HG03442 (cell line): ENCODE results near the gene TMEM244.
"Not testable (repeated sequence)": the region's sequence is repeated elsewhere in the genome, so short reads cannot be mapped to it uniquely, and the experiment has no call there.

Source experiments
- ATAC-seq: cut with Tn5 transposase; IDR thresholded peaks from one replicate; pipeline ENCODE4 v1.9.1; 2021; ENCODE audit warnings: mild to moderate bottlenecking, moderate library complexity; ENCODE audit not compliant: unreplicated experiment

TMEM244 gene

DNA sequence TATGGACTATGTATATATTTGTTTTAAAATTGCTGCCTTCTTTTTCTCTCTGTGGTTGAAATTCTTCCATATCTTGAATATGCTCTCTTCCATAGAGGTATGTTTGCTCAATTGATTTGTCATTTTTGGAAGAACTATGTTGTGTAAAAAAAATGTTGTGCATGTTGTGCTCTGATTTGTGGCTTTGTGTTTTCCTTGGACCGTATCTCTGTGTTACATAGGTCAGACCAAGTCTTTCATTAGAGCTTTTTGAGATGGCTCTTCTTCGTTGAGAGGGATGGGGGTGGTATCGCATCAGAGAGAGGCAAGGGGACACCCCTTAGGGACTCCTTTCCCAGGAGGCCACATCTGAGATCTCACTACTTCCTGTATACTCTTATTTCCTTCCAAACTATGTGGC lies 43.8 kb downstream of the TMEM244 start:
- ATAC-seq: no peak

DNA sequence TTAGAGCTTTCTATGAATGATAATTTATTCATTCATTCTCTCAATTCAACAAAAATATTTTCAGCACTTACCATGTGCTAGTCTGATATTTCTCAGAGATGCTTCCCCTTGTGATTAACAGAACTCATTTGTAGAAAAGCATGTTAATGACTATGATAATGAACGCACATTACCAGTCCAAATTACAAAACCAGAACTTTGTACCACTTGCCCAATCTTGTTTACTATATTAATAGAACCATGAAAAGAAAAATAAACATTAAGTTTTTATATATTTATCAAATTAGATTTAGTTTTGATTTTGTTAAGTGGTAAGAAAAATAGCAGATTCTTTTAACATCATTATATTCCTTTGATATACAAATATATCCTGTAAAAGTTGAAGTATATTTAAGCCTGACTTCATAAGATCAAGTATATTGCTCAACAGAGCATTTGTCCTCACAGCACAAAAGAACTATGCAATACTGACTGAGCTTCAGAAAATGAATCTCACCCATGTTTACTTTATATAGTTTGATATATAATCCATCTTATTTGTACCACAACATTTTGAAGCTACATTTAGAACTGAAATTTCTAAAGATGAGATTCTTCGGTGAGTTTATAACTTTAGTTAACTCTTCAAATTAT lies 48.9 kb downstream of the TMEM244 start:
- ATAC-seq: no peak

DNA sequence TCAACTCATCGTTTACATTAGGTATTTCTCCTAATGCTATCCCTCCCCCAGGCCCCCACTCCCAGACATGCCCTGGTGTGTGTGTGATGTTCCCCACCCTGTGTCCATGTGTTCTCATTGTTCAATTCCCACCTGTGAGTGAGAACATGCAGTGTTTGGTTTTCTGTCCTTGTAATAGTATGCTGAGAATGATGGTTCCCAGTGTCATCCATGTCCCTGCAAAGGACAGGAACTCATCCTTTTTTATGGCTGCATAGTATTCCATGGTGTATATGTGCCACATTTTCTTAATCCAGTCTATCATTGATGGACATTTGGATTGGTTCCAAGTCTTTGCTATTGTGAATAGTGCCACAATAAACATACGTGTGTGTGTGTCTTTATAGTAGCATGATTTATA lies 54.0 kb downstream of the TMEM244 start:
- ATAC-seq: not testable (repeated sequence)

DNA sequence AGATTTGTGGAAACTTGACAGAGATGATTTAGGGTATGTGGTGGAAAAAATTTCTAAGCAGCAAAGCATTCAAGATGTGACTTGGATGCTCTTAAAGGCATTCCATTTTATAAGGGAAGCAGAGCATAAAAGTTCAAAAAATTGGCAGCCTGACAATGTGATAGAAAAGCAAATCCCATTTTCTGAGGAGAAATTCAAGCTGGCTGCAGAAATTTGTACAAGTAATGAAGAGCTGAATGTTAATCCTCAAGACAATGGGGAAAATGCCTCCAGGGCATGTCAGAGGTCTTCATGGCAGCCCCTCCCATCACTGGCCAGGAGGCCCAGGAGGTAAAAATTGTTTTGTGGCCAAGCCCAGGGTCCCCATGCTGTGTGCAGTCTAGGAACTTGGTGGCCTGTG lies 58.2 kb downstream of the TMEM244 start:
- not testable (repeated sequence) for ATAC-seq

DNA sequence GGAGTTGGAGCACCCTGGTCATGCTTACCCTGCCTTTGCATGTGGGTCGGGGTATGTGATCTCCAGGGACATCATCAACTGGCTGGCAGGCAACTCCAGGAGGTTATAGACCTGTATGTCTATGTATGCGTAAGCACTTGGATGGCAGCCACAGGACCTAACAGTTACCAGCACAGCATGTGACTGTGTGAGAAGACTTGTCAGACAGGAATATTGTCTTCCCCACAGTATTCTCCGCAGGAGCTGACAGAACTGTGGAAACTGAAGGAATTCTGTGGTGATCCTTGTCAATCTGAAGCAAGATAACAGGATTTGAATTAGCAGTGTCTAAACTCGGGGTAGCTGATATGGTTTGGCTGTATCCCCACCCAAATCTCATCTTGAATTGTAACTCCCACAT lies 59.2 kb downstream of the TMEM244 start:
- no peak for ATAC-seq

DNA sequence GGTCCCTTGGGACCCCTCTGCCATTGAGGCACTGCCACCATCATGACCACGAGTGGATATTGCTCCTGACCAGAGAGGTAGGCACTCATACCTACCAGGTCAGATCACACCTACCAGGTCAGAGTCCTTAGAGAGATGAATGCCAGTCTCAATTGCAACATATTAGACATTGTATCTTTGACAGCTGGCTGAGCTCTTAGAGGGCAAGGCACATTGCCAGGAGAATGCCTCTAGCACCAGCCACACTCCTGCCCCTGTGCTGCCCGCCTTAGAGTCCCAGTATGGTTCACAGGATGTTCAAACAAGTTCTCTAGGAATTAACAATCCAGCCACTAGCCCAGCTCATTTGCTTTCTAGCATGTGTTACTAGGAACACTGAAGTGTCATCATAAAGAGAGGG lies 65.9 kb downstream of the TMEM244 start:
- ATAC-seq: no peak

DNA sequence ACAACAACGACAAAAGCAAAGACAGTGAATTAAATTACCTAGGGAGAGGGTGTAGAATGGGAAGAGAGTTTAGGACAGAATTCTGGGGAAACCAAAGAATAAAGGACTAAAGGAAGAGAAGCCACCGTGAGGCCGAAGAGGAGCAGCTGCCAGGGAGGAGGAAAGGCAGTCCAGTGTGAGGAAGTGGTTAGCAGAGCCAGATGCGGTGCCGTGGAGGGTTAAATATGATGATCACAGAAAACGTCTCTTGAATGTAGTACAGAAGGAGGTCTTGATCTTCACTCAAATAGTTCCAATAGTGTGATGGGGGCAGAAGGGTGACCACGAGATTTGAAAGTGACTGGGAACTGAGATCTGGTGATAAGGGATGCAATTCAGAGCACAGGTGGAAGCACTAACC lies 67.7 kb downstream of the TMEM244 start:
- ATAC-seq: no peak

DNA sequence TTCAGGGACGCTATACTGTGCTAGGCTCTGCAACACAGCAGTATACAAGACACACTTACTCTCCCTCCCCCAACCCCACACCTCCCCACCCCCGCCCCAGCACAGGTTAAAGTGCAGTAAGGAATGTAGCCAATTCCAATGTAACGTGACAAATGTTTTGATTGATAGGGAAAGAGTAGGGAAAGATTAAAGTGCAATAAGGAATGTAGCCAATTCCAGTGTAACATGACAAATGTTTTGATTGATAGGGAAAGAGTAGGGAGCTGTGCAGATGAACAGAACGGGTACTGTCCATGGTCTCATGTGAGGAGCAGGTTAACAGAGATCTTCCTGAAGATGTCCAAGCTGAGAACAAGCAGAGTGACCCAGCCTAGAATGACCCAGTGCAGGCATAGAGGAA lies 69.1 kb downstream of the TMEM244 start:
- no peak for ATAC-seq

DNA sequence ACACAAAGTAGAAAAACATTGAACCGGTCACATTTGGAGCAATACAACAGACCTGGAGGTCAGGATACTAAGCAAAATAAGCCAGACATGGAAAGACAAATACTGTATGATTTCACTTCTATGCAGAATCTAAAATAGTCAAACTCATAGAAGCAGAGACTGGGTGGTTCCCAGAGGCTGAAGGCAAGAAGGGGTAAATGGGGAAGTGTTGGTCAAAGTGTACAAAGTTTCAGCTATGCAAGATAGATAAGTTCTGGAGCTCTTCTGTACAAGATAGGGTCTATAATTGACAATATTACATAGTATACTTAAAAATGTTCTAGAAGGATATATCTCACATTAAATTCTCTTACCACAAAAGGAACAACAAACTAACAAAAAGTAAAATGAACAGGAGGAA lies 70.3 kb downstream of the TMEM244 start:
- ATAC-seq: no peak

DNA sequence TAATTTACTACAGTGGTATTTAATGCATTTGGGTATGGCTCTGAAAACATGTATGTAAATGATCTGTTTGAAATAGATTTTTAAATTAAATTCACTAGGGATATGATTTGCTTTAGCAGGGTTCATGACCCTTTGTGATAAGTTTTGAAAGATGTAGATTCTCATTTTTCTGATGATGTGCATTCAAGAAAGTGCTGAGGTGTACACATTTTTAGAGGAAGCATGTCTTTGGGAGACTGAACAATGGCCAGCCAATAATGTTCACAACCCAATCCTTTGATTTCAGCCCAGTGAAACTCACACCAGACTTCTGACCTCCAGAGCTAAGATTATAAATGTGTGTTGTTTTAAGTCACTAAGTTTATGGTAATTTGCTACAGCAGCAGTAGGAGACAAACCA lies 71.1 kb downstream of the TMEM244 start:
- ATAC-seq: no peak

DNA sequence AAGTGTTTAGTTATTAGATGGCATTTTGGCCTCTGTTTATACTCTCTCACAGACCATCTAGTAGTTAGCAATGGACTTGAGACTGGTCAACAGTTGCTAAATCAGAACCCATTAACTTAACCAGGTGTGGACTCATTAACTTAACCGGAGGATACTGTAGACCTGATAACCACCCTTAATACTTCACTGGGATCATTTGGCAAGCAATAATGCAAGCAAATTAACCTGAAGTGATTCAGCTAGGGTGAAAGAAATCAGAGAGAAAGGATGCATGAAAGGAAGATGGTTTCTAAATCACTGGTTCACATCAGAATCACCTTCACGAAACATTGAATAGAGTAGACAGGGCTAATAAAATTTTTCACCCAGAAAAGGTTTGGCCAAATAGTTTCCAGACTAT lies 73.3 kb downstream of the TMEM244 start:
- no peak for ATAC-seq

DNA sequence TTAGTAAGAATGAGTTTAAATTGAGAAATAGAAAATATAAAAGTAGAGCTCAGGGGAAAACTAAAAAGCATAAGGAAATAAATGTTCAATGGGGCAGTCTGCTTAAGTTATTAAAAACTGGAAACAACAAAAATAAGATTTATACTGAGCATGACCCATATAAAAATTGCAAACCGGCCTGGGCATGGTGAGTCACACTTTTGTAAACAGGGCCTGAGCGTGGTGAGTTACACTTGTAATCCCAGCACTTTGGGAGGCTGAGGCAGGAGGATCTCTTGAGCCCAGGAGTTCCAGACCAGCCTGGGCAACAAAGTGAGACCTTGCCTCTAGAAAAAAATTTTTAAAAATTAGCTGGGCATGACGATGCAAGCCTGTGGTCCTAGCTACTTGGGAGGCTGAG lies 74.6 kb downstream of the TMEM244 start:
- ATAC-seq: no peak

DNA sequence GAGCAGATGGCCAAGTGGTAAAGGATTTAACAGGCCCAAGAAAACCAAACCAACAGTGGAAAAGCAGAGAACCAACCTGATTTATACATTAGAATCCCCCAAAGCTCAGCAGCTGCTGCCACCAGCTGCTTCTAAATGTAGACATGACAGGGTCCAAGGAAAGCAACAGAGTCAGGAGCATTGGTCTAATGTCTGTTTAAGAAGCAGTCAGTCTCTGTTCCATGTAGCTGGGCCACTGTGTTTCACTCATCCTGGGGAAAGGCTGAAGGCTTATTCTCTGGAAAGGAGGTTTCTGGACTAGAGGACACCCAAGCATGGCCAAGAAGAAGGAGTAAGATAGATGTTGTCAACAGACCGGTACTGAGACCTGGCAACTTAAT lies 75.4 kb downstream of the TMEM244 start:
- no peak for ATAC-seq

DNA sequence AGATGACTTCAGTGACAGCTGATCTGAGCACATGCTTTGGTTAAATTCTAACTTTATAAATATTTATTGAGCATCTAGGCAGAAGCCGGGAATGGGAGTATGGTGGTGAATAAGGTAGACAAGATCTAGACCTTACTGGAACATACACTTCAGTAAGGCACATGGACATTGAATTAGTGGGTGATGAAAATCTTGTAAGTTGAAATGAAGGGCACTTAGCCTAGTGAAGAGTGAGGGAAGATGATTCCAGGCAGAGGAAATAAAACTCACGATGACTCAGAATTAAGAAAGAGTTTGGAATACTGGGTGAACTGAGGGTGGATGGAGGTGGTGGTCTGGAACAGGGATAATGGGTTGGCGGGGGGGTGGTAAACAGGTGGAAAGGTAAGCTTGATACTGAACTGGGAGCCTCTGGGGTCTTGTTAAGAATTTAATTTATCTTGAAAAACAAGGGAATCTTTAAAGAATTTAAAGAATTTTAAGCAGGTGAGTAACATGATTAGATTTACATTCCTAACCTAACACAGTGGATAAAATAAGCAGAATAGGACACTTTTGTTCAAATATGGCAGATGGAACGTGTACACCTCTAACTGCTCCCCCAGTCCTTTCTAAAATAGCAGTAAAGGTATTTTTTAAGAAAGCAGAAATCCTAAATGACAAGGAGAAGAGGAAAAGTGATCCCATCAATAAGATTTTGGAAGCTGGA lies 75.9 kb downstream of the TMEM244 start:
- no peak for ATAC-seq
